CMK (cell line): Measurements from ENCODE around the gene OLFM1.
"Not testable (repeated sequence)": the region's sequence is repeated elsewhere in the genome, so short reads cannot be mapped to it uniquely, and the experiment has no call there.

Experiments
- DNase-seq: peaks from one replicate; pipeline ENCODE4 v3.0.0-alpha.2; 2010; ENCODE audit warnings: low read depth

OLFM1 gene

GRCh38 chr9:135154050-135154615 is 66.7 kb downstream of the OLFM1 start:
- DNase-seq, result no peak

- no peak for DNase-seq
Measured at GRCh38 chr9:135155396-135155795, 67.9 kb downstream of the OLFM1 start.

DNA sequence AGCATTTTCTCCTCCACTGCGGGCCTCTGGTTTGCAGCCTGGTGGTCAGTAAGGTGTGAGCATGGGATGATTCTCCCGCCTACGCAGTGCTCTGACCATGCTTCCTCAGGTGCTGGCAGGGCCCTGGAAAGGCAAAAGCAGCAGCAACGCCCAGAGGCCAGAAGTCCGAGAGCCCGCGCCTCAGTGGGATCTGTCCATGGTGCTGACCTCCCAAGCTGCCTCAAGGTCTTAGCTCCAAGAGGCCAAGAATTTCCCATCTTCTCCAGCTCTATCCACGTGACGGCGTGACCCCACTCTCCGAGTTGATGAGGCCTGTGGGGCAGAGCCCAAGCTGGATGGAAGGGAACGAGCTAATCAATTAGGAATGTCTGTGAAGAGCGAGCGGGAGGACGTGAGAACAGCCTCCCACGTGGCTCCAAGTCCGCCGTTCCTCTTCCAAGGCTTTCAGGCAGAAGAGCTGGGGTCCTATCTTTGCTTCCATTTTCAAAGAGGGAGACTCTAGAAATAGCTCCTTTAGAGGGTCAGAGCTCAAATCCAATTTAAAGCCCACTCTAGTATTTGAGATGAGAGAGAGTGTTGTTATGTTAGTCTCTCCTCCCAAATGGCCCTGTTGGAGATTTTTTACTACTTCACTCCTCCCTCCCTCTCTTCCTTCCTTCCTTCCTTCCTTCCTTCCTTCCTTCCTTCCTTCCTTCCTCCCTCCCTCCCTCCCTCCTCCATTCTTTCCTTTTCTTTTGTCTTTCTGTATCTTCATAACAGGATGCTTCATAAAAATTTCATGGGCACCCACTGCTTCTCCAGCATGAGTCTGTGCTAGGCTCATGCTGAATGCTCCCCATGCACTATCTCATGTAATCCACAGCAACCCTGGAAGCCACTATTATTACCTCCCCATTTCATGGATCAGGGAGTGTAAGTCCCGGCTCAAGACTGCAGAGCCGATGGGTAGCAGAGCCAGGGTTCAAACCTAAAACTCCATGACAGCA is 69.3 kb downstream of the OLFM1 start:
- peak; percentile 45 for DNase-seq

- DNase-seq, result no peak
Measured at GRCh38 chr9:135157856-135158563, 70.5 kb downstream of the OLFM1 start.

- no peak for DNase-seq
Measured at GRCh38 chr9:135158564-135158937, 71.1 kb downstream of the OLFM1 start.

- DNase-seq, result no peak
Measured at GRCh38 chr9:135159801-135160200, 72.3 kb downstream of the OLFM1 start.

- no peak for DNase-seq
Measured at GRCh38 chr9:135160862-135161261, 73.4 kb downstream of the OLFM1 start.

- not testable (repeated sequence) for DNase-seq
Measured at GRCh38 chr9:135162599-135162998, 75.1 kb downstream of the OLFM1 start.

GRCh38 chr9:135163023-135163780 is 75.7 kb downstream of the OLFM1 start:
- no peak for DNase-seq

- no peak for DNase-seq
Measured at GRCh38 chr9:135164036-135164435, 76.6 kb downstream of the OLFM1 start.

DNA sequence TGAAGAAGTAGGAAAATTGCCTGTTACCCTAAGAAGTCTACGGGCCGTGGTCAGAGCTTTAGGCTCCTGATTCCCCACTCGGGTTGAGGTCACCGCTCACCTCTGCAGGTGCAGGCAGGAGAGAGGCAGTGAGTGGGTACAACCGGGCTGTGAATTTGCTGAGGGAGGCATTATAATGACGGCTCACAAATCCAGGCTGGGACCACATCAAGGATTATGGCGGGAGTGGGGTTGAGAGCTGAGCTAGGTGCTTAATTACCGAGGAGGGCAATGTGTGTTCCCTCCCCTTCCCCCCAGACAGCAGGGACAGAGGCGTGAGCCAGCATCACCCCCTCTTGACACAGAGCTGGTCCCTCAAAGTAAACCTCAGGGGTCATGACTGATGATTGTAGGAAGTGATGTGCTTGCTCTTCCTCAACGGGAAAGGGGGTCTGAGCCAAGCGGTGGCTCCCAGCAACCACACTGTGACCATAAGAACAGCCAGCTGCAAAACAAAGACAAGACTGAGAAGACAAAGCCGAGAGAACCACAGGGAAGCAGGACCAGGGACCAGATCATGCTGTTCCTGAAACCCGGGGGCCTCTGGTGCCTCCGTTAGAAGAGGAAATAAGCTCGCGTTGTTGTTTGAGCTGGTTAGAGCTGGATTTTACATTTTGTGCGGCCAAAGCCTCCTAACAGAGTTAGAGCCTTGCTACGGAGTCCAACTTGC is 77.7 kb downstream of the OLFM1 start:
- no peak for DNase-seq

DNA sequence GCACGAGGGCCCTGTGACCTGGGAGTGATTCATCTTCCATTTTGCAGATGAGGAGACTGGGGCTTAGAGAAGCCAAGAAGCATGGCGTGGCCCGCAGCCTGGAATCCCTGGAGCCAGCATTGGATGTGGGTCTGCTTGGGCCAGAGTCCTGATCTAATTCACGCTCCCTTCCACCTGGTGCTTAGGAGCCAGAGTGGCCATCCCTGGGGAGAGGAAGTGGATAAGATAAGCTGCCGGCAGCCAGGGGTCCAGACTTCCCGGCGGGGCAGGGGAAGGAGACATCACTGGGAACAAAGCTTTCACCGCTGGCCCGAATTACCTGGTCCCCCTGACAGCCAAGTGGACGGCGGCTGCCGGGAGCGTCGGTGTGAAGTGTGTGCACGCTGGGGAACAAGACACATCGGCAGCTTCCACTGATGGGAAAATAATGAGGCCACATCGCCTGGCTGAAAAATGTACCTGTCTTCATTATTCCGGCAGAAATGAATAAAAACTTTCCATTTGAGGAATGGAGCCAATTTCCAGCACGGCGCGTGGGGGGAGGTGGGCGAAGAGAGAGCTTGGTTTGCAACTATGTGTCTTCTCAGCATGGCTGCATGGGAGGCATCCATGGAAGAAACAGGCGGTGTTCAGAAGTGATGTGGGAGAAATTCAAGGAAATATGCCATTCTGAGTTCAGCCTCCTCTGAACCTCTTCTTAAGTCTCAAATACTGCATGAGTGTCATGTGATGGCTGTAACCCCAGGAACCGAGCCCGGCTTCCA is 78.5 kb downstream of the OLFM1 start:
- DNase-seq, result no peak

DNA sequence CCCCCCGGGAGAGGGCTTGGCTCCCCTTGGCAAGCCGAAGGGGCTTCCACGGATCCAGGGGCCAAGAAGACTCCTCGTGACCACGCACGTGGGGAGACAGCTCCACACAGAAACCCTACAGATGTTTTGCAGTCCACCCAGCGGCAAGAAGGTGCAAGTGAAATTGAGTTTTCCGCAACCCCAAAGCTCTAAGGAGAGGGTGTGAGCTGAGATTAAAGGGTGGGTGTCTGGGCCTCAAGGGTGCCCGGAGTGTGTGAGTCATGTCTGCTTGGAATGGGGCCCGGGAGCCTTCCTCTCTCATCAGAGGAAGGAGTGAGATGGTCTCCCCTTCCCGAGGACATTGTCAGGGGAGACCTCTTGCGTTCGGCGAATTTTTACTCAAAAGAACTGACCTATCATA is 79.1 kb downstream of the OLFM1 start:
- no peak for DNase-seq

- DNase-seq, result no peak
Measured at GRCh38 chr9:135167356-135167755, 79.9 kb downstream of the OLFM1 start.

- no peak for DNase-seq
Measured at GRCh38 chr9:135167849-135168655, 80.6 kb downstream of the OLFM1 start.

GRCh38 chr9:135169709-135170226 is 82.3 kb downstream of the OLFM1 start:
- DNase-seq, result no peak

DNA sequence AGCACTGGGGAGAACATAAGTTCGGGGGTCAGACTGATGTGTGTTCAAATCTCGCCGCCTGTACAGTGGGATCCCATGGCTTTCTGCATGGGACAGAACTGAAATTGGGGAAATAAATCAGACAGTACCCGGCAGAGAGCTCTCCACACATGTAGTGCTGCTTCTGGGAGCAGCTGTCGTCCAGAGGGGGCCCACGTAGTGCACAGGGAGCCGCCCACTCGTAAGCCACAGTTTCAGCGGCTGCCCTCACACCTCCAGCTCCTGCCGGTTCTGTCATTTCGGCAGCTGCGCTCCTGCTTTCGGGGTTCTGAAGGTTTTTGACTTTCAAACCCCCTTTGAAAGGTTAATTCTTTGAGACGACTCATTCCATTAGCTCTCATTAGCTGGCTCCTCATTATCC is 83.1 kb downstream of the OLFM1 start:
- no peak for DNase-seq
